ENCODE data around the gene RAB8B.

DNA sequence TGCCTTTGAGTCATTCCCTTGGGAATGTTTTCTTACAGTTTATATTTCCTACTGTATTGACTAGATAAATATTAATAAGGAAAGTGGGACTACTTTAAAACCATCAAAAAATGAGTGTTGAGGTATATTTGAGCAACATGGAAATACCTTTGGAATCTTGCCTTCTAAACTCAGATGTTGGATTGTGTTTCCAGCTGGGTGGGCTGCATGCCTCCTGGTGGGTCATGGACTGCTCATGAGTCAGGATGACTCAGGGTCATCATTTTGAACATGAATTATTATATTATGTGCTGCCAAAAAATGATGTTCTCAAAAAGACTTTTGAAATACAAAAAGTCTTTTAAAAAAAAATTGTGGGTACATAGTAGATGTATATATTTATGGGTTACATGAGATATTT is 46.9 kb downstream of the RAB8B start:
- TF ChIP-seq, protein P1, sequence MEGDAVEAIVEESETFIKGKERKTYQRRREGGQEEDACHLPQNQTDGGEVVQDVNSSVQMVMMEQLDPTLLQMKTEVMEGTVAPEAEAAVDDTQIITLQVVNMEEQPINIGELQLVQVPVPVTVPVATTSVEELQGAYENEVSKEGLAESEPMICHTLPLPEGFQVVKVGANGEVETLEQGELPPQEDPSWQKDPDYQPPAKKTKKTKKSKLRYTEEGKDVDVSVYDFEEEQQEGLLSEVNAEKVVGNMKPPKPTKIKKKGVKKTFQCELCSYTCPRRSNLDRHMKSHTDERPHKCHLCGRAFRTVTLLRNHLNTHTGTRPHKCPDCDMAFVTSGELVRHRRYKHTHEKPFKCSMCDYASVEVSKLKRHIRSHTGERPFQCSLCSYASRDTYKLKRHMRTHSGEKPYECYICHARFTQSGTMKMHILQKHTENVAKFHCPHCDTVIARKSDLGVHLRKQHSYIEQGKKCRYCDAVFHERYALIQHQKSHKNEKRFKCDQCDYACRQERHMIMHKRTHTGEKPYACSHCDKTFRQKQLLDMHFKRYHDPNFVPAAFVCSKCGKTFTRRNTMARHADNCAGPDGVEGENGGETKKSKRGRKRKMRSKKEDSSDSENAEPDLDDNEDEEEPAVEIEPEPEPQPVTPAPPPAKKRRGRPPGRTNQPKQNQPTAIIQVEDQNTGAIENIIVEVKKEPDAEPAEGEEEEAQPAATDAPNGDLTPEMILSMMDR (IDR thresholded peaks at IDR 0.05), result no peak
- no peak for TF ChIP-seq POLR2A (IDR thresholded peaks at IDR 0.05)

Measured in lower leg skin (tissue), 3 donors.